Measurements from ENCODE around the gene MYOT. TPM values are rescaled to one million over a fixed set of nuclear protein-coding genes. Genes with fewer than 3 reads are reported as not detected.

Gene MYOT
- total RNA-seq, 4 donors from 2014 or later: 0.92 to 4.8 TPM; not detected in 2

- no peak for TF ChIP-seq POLR2A (IDR thresholded peaks at IDR 0.05)
- TF ChIP-seq, protein P1, sequence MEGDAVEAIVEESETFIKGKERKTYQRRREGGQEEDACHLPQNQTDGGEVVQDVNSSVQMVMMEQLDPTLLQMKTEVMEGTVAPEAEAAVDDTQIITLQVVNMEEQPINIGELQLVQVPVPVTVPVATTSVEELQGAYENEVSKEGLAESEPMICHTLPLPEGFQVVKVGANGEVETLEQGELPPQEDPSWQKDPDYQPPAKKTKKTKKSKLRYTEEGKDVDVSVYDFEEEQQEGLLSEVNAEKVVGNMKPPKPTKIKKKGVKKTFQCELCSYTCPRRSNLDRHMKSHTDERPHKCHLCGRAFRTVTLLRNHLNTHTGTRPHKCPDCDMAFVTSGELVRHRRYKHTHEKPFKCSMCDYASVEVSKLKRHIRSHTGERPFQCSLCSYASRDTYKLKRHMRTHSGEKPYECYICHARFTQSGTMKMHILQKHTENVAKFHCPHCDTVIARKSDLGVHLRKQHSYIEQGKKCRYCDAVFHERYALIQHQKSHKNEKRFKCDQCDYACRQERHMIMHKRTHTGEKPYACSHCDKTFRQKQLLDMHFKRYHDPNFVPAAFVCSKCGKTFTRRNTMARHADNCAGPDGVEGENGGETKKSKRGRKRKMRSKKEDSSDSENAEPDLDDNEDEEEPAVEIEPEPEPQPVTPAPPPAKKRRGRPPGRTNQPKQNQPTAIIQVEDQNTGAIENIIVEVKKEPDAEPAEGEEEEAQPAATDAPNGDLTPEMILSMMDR (IDR thresholded peaks at IDR 0.05): no peak
- DNase-seq: no peak
Observed at GRCh38 chr5:137871571-137871970, 3.9 kb downstream of the MYOT start.

DNA sequence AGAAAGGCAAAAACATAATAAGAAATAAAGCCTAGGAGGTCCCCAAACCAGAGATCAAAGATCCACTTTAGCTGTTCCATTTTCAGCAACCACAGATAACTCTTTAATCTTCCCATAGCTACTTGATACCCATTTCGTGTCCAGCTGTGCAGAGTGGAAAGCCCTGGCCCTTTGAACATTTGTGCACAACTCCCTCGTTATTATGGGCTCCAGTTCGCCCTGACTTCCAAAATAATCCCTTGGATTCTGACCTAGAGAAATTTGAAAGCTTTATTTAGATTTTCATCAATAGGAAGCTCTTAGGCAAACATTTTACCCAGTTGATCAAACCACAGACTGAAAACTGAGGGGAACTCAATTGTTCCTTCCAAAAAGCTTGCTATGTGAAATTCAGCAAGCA is 4.8 kb downstream of the MYOT start:
- H3K9me3 ChIP-seq: no peaks in the 10 kb centered on the region
- no peaks in the 10 kb centered on the region for H3K27me3 ChIP-seq
- no peak overlapping the region for H3K27ac ChIP-seq
- intact Hi-C loops (cut with DNase I): no loop called here
- no peak overlapping the region for H3K4me3 ChIP-seq
- WGBS, 2 donors: 74 to 77% methylated on average over 3 of the region's 3 CpGs
- no peak for DNase-seq
- no peaks in the 10 kb centered on the region for H3K36me3 ChIP-seq
- H3K4me1 ChIP-seq: no peaks in the 10 kb centered on the region
- TF ChIP-seq, protein P1 (IDR thresholded peaks at IDR 0.05): no peak
- no peak for TF ChIP-seq POLR2A (IDR thresholded peaks at IDR 0.05)

More at GRCh38 chr5:137871571-137871970, 3.9 kb downstream of the MYOT start:
- Histone ChIP-seq H3K9me3 (no peaks in the 10 kb centered on the region), H3K4me3 (no peak overlapping the region), H3K4me1 (no peaks in the 10 kb centered on the region), H3K27ac (no peak overlapping the region), H3K36me3 (no peaks in the 10 kb centered on the region), H3K27me3 (no peaks in the 10 kb centered on the region)
- WGBS, 2 donors: 86 to 90% methylated on average over 3 of the region's 3 CpGs
- intact Hi-C loops (cut with DNase I): no loop called here

DNA sequence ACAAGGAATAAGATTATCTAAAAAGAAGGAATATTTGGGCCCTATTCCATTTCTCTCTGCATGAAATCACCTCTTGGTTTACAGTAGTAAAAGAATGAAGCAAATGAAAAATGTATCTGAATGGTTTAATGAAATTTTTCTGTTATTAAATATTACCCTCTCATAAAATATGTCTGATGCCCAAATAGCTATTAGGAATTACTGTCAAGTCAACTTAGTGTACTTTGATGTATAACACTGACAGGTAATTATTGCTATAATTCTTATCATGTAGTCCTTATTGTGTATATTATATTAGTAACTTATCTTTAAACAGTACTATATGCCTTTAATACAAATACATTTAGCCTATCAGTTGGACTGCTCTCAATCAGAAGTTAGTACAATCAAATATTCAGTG is 8.4 kb downstream of the MYOT start:
- Histone ChIP-seq H3K4me1 (peaks cover 0 to 10% (median 0%) of the 10 kb centered on the region in 3 donors), H3K9me3 (no peaks in the 10 kb centered on the region), H3K27ac (no peak overlapping the region), H3K36me3 (no peaks in the 10 kb centered on the region), H3K27me3 (no peaks in the 10 kb centered on the region), H3K4me3 (no peak overlapping the region)
- TF ChIP-seq, protein P1 (IDR thresholded peaks at IDR 0.05): no peak
- no peak for TF ChIP-seq POLR2A (IDR thresholded peaks at IDR 0.05)
- intact Hi-C loops (cut with DNase I): no loop called here
- DNase-seq: no peak

DNA sequence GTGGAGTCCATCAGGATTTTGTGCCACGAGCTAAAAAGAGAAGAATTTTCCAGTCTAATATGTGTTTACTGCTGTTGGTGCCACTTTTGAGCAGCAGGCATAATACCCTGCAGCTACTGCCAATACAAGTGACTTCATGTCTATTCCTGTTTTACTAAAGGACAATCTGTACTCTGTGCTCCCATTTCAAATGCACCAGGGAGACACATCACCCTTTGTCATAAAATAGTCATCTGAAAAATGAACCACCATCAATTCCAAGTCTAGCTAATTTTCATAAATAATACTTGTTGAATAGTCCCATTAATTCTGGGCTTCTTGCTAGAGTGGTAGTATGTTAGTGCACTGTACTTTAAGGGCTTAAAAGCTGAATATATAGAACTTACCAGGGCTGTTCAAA is 12.7 kb downstream of the MYOT start:
- peaks cover 0 to 10% (median 0%) of the 10 kb centered on the region in 3 donors for H3K4me1 ChIP-seq
- DNase-seq: no peak
- no peaks in the 10 kb centered on the region for H3K9me3 ChIP-seq
- H3K27me3 ChIP-seq: no peaks in the 10 kb centered on the region
- 14 to 42% methylated on average over 1 of the region's 1 CpG for WGBS, 2 donors
- no peak overlapping the region for H3K4me3 ChIP-seq
- intact Hi-C loops (cut with DNase I): no loop called here
- TF ChIP-seq POLR2A (IDR thresholded peaks at IDR 0.05): no peak
- TF ChIP-seq, protein P1 (IDR thresholded peaks at IDR 0.05): no peak
- peak overlapping the region in 1 of 4 donors; percentile 7 for H3K27ac ChIP-seq
- H3K36me3 ChIP-seq: no peaks in the 10 kb centered on the region

DNA sequence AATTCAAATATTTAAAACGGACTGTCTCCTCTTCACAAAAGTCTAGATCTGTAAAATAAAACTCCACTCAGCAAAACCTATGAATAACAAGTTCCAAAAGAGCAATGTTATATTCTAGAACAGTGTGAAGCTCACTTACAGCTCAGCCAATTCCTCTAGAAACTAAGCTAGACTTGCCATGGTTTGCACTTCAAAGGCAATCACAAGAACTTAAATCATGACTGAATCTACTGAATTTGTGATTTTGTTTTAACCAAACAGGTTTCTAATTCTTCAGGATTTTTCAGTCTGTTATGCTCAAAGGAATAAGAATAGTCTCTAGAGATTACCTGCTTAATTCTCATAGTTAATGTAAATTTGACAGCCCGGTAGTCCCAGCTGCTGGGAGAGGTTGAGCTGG is 20.2 kb downstream of the MYOT start:
- 71 to 80% methylated on average over 2 of the region's 2 CpGs for WGBS, 2 donors
- no peak for DNase-seq
- peak overlapping the region in 1 of 4 donors; percentile 83 for H3K27ac ChIP-seq

More for the DNA sequence above, 20.2 kb downstream of the MYOT start:
- peaks cover 0 to 7% (median 0%) of the 10 kb centered on the region in 4 donors for H3K27me3 ChIP-seq
- TF ChIP-seq, protein P1 (IDR thresholded peaks at IDR 0.05): no peak
- no peak for TF ChIP-seq POLR2A (IDR thresholded peaks at IDR 0.05)
- no peak overlapping the region for H3K4me3 ChIP-seq
- no peaks in the 10 kb centered on the region for H3K9me3 ChIP-seq
- H3K36me3 ChIP-seq: no peaks in the 10 kb centered on the region
- intact Hi-C loops (cut with DNase I): no loop called here
- H3K4me1 ChIP-seq: peaks cover 0 to 28% (median 0%) of the 10 kb centered on the region in 3 donors

Measured in esophagus squamous epithelium (tissue), 5 donors.